ENCODE measurements around the gene USP9Y.

Gene USP9Y

GRCh38 chrY:12749293-12749692, 48.3 kb downstream of the USP9Y start:
- H3K27me3 ChIP-seq (ENCODE audit: control insufficient read depth, low read length), result no peaks in the 10 kb centered on the region
- no peaks in the 10 kb centered on the region for H3K36me3 ChIP-seq (ENCODE audit: control insufficient read depth, low read length)
- no peaks in the 10 kb centered on the region for H4K20me1 ChIP-seq (ENCODE audit: control insufficient read depth, insufficient read depth, low read depth, low read length)
- no peaks in the 10 kb centered on the region for H3K4me1 ChIP-seq (ENCODE audit: control insufficient read depth, low read length)
- no peaks in the 10 kb centered on the region for H3K9me2 ChIP-seq (replicated peaks; ENCODE audit: control insufficient read depth, low read length)
- H3K4me2 ChIP-seq (ENCODE audit: low read length), result no peak overlapping the region
- H3K79me2 ChIP-seq (ENCODE audit: control insufficient read depth, low read length), result no peaks in the 10 kb centered on the region
- no peak overlapping the region for H3K4me3 ChIP-seq (ENCODE audit: low read length)
- H3K27ac ChIP-seq (ENCODE audit: low read depth, low read length), result no peak overlapping the region
- H3F3A ChIP-seq (ENCODE audit: control insufficient read depth, insufficient read depth), result no peaks in the 10 kb centered on the region
- no peaks in the 10 kb centered on the region for H3K9me3 ChIP-seq (ENCODE audit: control insufficient read depth, insufficient read depth, low read length)
- TF ChIP-seq EZH2phosphoT487 (IDR thresholded peaks at IDR 0.05; ENCODE audit: borderline replicate concordance, low read length), result no peak
- TF ChIP-seq CTCF (IDR thresholded peaks at IDR 0.05; ENCODE audit: low read depth, low read length, poor library complexity, severe bottlenecking), result no peak

GRCh38 chrY:12752856-12753255, 51.8 kb downstream of the USP9Y start:
- Histone ChIP-seq H3K9me3 (ENCODE audit: control insufficient read depth, insufficient read depth, low read length) (no peaks in the 10 kb centered on the region), H3K4me2 (ENCODE audit: low read length) (no peak overlapping the region), H3K4me1 (ENCODE audit: control insufficient read depth, low read length) (no peaks in the 10 kb centered on the region), H4K20me1 (ENCODE audit: control insufficient read depth, insufficient read depth, low read depth, low read length) (no peaks in the 10 kb centered on the region), H3F3A (ENCODE audit: control insufficient read depth, insufficient read depth) (no peaks in the 10 kb centered on the region), H3K79me2 (ENCODE audit: control insufficient read depth, low read length) (no peaks in the 10 kb centered on the region), H3K4me3 (ENCODE audit: low read length) (no peak overlapping the region), H3K27ac (ENCODE audit: low read depth, low read length) (no peak overlapping the region), H3K9me2 (replicated peaks; ENCODE audit: control insufficient read depth, low read length) (no peaks in the 10 kb centered on the region), H3K36me3 (ENCODE audit: control insufficient read depth, low read length) (no peaks in the 10 kb centered on the region), H3K27me3 (ENCODE audit: control insufficient read depth, low read length) (no peaks in the 10 kb centered on the region)
- TF ChIP-seq EZH2phosphoT487 (IDR thresholded peaks at IDR 0.05; ENCODE audit: borderline replicate concordance, low read length), result no peak
- TF ChIP-seq CTCF (IDR thresholded peaks at IDR 0.05; ENCODE audit: low read depth, low read length, poor library complexity, severe bottlenecking), result no peak

- Histone ChIP-seq H3K4me3 (ENCODE audit: low read length) (no peak overlapping the region), H3K27ac (ENCODE audit: low read depth, low read length) (no peak overlapping the region), H3K9me2 (replicated peaks; ENCODE audit: control insufficient read depth, low read length) (no peaks in the 10 kb centered on the region), H3K36me3 (ENCODE audit: control insufficient read depth, low read length) (no peaks in the 10 kb centered on the region), H3K4me1 (ENCODE audit: control insufficient read depth, low read length) (no peaks in the 10 kb centered on the region), H3F3A (ENCODE audit: control insufficient read depth, insufficient read depth) (no peaks in the 10 kb centered on the region), H3K9me3 (ENCODE audit: control insufficient read depth, insufficient read depth, low read length) (no peaks in the 10 kb centered on the region), H3K79me2 (ENCODE audit: control insufficient read depth, low read length) (no peaks in the 10 kb centered on the region), H3K27me3 (ENCODE audit: control insufficient read depth, low read length) (no peaks in the 10 kb centered on the region), H3K4me2 (ENCODE audit: low read length) (no peak overlapping the region), H4K20me1 (ENCODE audit: control insufficient read depth, insufficient read depth, low read depth, low read length) (no peaks in the 10 kb centered on the region)
- TF ChIP-seq EZH2phosphoT487 (IDR thresholded peaks at IDR 0.05; ENCODE audit: borderline replicate concordance, low read length), result no peak
These were observed 55.0 kb downstream of the USP9Y start for GRCh38 chrY:12756021-12756420.

GRCh38 chrY:12765976-12766375, 64.9 kb downstream of the USP9Y start:
- no peaks in the 10 kb centered on the region for H3K27me3 ChIP-seq (ENCODE audit: control insufficient read depth, low read length)
- H3K27ac ChIP-seq (ENCODE audit: low read depth, low read length), result no peak overlapping the region
- H3F3A ChIP-seq (ENCODE audit: control insufficient read depth, insufficient read depth), result no peaks in the 10 kb centered on the region
- H3K79me2 ChIP-seq (ENCODE audit: control insufficient read depth, low read length), result no peaks in the 10 kb centered on the region
- H3K36me3 ChIP-seq (ENCODE audit: control insufficient read depth, low read length), result no peaks in the 10 kb centered on the region
- no peaks in the 10 kb centered on the region for H3K4me1 ChIP-seq (ENCODE audit: control insufficient read depth, low read length)
- no peaks in the 10 kb centered on the region for H4K20me1 ChIP-seq (ENCODE audit: control insufficient read depth, insufficient read depth, low read depth, low read length)
- no peak overlapping the region for H3K4me3 ChIP-seq (ENCODE audit: low read length)
- H3K9me2 ChIP-seq (replicated peaks; ENCODE audit: control insufficient read depth, low read length), result no peaks in the 10 kb centered on the region
- no peaks in the 10 kb centered on the region for H3K9me3 ChIP-seq (ENCODE audit: control insufficient read depth, insufficient read depth, low read length)
- TF ChIP-seq EZH2phosphoT487 (IDR thresholded peaks at IDR 0.05; ENCODE audit: borderline replicate concordance, low read length) (no peak), CTCF (IDR thresholded peaks at IDR 0.05; ENCODE audit: low read depth, low read length, poor library complexity, severe bottlenecking) (no peak)
- no peak overlapping the region for H3K4me2 ChIP-seq (ENCODE audit: low read length)
